Measurements from ENCODE around the gene DOCK2.
"Not testable (repeated sequence)": the region's sequence is repeated elsewhere in the genome, so short reads cannot be mapped to it uniquely, and the experiment has no call there.

Gene DOCK2

DNA sequence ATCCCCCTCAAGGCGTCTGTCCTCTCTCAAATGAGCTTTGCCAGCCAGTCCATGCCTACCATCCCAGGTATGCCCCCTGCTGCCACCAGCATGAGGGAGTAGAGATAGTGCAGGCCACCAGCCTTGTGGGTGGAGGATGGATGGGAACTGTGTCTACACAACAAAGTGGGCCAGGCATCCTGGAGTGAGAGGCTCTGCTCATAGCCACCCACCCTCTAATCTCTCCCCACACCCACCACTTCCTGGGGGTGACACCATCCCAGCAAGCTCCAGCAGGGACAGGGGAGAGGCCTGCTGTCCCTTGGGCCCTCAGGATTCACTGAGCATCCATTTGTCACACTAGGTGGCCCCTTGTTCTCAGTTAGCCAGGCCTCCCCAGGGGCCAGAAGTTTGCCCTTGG is 443.1 kb downstream of the DOCK2 start:
- DNase-seq (ENCODE audit: low read depth in 2 of 2, low spot score in 1 of 2), result no peak

DNA sequence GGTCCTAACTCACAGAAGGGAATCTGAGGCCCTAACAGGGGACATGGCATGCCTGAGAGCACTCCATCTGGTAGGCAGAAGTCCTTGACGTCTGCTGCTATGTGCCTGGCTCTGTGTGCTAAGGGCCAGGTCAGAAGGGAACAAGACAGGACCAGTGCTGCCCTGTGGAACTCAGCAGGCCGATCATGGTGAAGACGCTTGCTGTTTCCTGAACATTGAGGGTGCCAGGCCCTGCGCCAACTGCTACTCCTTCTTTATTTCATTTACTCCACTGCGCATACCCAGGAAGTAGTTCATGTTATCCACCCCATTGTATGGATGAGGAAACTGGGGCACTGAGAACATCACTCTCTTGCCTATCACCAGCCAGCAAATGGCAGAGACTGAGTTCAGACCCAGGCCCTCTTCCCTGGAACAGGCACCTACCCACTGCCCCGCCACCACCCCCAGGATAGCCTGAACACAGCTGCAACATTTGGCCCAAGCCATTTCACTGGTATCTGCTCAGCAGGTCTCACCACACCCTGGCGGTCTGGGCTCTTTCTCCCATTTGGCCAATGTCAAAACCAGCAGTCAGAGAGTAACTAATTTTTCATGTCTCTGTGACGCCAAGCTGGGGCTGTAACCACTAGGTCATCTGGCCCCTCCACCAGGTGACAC is 443.8 kb downstream of the DOCK2 start:
- no peak for DNase-seq (ENCODE audit: low read depth in 2 of 2, low spot score in 1 of 2)

DNA sequence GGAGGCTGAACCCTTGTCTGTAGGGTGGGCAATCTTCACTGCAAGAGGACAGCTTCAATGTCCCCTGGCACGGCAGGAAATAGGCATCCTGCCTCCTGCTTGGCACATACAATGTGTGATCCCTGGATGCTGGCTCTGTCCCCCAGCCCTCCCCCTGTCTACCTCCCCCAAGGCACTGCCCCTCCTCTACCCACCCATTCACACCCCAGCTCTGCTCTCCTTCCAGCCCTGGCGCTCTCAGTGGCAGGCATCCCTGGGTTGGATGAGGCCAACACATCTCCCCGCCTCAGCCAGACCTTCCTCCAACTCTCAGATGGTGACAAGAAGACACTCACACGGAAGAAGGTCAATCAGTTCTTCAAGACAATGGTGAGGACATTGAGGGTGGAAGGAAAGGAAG is 444.5 kb downstream of the DOCK2 start:
- no peak for DNase-seq (ENCODE audit: low read depth in 2 of 2, low spot score in 1 of 2)

DNA sequence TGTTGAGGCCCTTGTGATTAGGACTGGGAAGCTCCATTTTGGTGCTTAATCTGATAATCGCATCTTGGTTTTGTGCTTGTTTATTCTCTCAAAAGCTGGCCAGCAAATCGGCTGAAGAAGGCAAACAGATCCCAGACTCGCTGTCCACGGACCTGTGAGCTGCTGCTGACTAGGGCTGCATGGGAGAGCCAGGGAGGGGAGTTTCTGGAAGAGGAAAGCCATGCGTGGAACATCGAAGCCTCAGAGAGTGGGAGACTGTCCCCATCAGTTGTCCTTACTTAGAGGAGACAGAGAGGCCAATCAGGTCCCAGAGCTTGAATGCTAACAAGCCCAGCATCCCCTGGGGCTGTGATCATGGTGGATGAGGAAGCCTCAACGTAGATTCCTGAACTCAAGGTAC is 445.6 kb downstream of the DOCK2 start:
- no peak for DNase-seq (ENCODE audit: low read depth in 2 of 2, low spot score in 1 of 2)

DNA sequence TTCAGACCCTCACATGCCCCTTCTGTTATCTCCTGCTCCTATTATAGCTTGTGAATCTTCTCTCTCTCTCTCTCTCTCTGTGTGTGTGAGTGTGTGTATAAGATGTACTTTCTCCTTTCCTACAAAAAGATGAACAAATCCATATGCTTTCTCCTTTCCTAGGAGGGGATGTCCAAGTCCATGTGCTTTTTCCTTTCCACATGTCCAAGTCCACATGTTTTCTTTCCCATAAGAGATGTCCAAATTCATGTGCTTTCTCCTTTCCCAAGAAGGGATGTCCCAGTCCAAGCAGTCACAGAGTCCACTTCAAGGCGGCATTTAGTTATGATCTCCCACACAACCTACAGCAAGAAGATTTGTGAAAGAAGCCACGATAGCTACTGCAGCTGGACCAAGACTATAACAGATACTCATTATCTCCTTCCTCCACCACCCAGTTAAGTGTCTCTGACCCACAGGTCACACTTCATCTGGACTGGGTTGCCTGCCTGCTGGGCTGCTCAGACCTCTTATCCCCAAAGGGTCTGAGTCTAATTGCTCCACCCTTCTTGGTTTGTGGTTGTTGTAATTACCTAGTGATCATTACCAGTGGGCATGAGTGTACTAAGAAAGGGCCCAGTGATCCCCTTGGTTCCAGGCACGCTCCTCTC is 450.2 kb downstream of the DOCK2 start:
- DNase-seq (ENCODE audit: low read depth in 2 of 2, low spot score in 1 of 2), result no peak

DNA sequence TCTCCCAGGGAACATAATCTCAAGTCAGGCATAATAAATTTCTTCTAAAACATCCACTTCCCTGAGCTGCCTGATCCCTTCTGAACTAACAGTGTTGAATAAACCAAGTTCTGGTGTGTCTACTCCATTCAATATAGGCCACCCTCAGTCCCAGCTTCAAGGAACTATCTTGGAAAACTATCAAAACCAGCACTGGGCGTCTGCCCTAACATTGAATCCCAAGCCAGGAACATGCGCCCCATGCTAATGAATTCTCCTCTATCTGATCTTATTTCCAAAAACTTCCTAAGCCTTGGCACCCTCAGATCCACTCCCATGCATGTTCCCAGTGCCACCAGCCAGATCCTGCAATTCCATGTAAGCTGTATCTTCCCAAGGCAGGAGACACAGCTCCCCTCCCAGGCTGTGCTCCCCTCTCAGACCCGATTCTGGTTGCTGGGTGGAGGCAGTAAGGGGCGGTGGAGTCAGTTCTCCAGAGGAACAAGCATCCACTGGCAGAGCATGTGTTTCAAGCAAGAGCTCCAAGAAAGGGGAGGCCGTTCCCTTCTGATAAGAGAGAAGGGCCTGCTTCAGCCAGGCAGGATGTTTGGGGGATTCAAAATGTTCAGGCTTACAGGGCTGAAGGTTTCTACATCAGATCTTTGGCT is 455.5 kb downstream of the DOCK2 start:
- DNase-seq (ENCODE audit: low read depth in 2 of 2, low spot score in 1 of 2), result no peak

DNA sequence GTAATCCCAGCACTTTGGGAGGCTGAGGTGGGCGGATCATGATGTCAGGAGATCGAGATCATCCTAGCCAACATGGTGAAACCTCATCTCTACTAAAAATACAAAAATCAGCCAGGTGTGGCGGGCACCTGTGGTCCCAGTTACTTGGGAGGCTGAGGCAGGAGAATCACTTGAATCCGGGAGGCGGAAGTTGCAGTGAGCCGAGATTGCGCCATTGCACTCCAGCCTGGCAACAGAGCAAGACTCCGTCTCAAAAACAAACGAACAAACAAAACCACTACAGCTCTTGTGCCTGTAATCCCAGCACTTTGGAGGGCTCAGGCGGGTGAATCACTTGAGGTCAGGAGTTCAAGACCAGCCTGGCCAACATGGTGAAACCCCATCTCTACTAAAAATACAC is 457.3 kb downstream of the DOCK2 start:
- DNase-seq (ENCODE audit: low read depth in 2 of 2, low spot score in 1 of 2), result not testable (repeated sequence)

DNA sequence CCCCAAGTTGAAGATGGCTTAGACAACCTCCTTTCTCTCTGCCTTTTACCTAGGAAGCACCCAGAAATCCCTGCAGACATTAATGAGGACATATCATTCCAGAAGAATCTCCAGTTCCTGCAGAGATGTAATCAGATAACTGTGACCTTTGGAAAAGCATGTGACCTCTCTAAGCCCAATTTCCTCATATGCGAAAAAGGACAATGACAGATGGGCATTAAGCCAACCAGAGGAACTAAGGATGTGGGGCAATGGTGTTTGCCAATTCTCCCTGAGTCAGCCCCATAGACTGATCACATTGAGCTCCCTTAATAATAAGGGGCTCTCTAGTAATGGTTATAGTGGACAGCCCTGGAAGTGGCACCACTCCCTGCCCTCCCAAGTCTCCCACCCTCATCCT is 458.6 kb downstream of the DOCK2 start:
- DNase-seq (ENCODE audit: low read depth in 2 of 2, low spot score in 1 of 2), result no peak

DNA sequence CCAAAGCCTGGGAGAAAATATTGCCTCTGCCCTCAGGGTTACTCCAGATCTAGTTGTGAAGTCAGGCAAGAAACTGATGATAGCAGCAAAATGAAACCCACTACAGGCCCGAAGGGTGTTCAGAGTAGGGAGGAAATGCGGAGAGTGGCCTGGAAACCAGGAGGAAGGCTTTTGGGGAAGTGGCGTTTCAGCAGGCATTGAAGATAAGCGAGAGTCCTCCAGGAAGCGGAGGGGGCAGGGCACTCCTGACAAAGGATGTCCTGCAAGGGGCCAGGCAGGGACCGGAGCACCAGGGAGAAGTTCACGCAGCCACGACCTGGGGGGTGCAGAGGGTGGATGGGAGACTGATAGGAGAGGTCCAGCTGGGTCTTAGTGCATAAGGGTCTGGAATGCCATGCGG is 460.9 kb downstream of the DOCK2 start:
- no peak for DNase-seq (ENCODE audit: low read depth in 2 of 2, low spot score in 1 of 2)

DNA sequence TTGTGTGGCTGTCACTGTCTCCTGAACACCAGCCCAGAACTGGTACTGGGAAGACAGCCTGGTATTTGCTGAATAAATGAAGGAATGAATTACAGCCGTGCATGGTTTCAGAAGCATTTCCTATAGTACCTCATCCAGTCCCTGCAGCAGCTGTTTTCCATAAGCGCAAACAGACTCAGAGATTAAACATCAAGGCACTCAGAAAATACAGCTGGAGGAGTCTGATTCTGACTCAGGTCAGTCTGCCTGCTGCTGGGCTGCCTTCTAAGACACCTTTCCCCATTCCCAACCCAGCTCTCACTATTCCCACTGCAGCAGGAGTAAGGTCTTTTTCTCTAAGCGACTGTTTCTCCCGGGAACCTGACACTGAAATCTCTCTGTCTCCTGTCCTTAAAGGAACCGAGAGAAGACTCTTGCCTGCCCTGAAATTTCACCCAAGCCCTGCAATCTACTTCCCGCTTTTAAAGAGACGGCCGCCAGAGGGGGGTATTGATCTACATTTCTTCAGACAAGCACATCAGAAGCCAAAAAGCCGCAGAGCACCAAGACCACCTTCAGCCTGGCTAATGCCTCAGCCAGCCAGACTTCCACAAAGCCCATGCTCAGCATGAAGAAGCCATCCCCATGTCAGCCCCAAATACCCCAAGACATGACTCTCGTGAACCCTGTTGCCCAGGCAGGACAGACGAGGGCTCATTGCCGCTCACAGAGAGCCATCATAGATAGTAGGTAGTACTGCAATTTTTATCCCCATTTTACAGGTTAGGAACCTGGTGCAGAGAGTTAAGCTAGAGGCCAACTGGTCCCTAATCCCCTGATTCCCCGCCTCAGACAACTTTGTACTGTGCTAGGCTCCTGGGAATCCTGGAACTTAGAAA is 463.2 kb downstream of the DOCK2 start:
- peak; percentile 22 to 51 for DNase-seq (ENCODE audit: low read depth in 2 of 2, low spot score in 1 of 2)

DNA sequence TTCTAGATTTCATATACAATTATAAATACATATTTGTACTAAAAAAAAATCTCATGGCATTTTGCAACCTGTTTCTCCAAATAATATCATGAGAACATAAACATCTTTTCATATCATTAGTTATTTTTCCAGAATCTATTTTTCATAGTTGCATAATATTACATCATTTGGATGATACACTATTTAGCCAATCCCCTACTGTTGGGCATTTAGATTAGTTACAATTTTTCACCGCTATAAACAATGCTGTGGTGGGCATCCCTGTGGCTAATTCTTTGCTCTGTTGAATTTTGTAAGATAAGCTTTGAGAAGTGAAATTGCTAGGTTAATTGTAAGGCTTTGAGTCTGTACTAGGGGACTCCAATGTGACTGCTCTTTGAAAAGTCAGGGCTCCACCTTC is 466.4 kb downstream of the DOCK2 start:
- DNase-seq (ENCODE audit: low read depth in 2 of 2, low spot score in 1 of 2), result no peak

DNA sequence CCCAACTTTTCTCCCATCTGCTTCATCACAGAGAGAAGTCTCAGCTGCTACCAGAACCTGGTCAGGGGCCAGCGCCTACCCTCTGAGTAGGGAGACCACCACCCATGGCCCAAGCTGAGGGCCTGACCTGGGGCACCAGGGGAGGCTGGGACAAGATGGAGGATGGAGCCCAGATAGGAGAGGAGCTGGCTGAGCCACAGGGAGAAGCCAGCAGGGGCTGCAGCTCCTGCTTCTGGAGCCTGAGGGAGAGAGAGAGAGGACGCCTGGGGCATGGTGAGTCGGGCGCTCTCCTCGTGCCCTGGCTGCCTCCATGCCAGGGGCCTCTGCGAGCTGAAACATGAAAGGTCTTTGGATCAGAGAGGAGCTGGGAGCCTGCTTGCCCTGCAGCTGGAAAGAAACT is 467.2 kb downstream of the DOCK2 start:
- no peak for DNase-seq (ENCODE audit: low read depth in 2 of 2, low spot score in 1 of 2)

DNA sequence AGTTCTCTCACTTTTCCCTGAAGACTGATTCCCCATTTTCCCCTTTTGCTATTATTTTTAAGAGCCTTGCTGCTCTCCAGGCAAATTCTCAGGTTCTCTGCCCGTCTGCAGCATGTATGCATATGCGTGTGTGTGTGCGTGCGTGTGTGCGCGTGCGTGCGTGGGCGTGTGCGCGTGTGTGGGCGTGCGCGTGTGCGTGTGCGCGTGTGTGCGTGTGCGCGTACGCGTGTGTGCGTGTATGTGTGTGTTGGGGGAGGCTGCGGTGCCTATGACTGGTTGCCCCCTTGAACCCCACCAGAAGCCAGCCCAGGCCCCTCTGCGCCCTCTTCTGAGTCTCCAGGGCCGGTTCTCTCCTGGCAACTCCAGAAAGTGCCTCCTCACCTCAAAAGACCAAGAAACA is 467.6 kb downstream of the DOCK2 start:
- DNase-seq (ENCODE audit: low read depth in 2 of 2, low spot score in 1 of 2), result no peak

DNA sequence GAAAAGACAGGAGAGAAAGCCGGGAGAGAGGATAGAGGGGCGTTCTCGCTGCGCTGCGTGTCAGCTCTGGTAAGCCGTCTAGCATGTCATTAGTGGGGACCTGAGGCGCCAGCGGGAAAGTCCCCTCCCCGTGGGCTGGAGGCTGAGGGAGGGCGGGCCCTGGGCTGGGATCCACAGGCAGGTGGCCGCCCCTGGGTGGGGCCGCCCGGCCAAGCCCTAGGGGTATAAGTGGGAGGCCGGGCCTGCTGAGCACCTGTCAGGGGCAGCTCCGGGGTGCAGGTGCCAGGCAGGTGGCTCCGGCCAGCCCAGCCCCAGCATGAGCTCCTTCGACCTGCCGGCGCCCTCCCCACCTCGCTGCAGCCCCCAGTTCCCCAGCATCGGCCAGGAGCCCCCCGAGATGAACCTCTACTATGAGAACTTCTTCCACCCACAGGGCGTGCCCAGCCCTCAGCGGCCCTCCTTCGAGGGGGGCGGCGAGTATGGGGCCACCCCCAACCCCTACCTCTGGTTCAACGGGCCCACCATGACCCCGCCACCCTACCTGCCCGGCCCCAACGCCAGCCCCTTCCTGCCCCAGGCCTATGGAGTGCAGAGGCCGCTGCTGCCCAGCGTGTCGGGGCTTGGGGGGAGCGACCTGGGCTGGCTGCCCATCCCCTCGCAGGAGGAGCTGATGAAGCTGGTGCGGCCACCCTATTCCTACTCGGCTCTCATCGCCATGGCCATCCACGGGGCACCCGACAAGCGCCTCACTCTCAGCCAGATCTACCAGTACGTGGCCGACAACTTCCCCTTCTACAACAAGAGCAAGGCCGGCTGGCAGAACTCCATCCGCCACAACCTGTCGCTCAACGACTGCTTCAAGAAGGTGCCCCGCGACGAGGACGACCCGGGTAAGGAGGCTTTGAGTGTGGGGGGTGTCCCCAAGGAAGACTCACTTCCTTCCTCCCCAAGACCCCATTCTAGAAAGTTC is 468.9 kb downstream of the DOCK2 start, which contains the start of gene FOXI1:
TSS of gene FOXI1 (plus strand) at position 256 of the 970 bp plus-strand sequence. CDS start at position 317, 61 bp downstream.
- DNase-seq (ENCODE audit: low read depth in 2 of 2, low spot score in 1 of 2), result no peak

DNA sequence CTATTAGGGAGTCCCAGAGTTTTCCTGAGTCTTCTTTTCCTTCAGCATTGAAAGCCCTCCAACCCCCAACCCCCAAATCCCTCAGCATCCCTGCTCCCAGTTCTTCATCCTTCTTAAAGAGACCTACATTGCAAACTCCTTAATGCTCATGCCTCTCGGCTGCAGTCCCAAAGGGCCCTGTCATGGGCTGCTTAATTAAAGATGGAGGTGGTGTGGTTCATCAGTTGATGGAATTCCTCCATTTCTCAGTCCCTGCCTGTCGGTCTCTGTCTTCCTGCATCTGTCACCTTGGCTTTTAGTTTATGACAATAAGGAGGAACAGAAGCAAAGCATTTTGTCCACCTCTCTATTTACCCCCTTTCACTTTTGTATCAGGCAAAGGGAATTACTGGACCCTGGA is 470.6 kb downstream of the DOCK2 start:
- no peak for DNase-seq (ENCODE audit: low read depth in 2 of 2, low spot score in 1 of 2)

DNA sequence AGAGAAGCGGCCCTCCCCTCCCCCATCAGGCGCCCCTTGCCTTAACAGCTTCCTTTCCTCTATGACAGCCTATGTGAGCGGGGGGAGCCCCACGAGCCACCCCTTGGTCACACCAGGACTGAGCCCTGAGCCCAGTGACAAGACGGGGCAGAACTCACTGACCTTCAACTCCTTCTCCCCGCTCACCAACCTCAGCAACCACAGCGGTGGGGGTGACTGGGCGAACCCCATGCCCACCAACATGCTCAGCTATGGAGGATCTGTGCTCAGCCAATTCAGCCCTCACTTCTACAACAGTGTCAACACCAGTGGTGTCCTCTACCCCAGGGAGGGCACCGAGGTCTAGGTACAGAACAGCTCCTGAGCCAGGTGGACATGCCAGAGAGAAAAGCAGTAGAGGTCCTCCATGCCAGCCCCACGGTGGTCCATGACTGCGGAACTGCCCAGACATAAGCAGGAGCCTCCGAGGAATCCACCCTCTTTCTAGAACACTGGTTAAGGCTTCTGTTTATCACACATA is 471.3 kb downstream of the DOCK2 start:
- DNase-seq (ENCODE audit: low read depth in 2 of 2, low spot score in 1 of 2), result no peak

DNA sequence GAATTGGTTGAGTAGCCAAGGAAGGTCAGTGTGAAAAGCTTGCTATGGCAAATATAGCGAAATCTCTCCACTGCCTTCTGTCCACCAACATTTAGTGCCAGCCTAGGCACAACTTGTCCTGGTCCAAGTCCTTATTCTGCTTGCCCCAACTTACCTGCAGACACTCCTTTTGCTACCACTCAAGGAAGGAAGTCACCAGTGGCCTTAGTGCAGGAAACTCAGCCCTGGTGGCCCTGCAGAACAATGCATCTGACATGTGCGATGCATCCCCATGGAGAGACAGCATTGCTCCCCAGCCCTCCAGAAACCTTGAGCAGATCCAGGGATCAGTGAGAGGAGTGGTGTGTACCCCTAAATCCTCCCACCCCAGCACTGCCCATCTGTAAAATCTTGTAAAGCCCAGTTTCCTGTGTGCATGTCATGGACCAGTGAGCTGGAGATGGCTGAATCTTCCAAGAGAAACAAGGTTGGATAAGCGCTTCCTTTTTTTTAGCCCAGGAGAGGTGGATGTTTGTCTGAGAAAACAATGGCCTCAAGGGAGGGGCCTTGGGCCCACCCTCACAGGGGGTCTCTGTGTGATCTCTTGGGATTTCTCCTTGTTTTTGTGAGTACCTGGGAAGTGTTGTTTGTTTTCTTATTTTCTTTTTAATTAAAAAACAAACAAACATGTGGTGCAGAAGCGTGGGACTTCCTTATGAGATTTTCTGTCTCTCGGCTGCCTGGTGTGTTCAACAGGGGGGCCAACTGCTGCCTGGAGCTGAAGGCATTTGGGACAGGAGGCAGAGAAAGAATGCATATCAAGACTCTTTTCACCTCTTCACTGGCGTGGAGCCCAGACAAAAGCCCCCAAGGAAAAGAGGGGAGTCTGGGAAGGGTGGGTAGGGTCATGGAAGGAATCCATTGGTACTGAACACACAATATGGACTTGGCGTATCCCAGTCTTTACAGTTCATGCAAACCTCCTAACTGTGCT is 472.3 kb downstream of the DOCK2 start:
- no peak for DNase-seq (ENCODE audit: low read depth in 2 of 2, low spot score in 1 of 2)

DNA sequence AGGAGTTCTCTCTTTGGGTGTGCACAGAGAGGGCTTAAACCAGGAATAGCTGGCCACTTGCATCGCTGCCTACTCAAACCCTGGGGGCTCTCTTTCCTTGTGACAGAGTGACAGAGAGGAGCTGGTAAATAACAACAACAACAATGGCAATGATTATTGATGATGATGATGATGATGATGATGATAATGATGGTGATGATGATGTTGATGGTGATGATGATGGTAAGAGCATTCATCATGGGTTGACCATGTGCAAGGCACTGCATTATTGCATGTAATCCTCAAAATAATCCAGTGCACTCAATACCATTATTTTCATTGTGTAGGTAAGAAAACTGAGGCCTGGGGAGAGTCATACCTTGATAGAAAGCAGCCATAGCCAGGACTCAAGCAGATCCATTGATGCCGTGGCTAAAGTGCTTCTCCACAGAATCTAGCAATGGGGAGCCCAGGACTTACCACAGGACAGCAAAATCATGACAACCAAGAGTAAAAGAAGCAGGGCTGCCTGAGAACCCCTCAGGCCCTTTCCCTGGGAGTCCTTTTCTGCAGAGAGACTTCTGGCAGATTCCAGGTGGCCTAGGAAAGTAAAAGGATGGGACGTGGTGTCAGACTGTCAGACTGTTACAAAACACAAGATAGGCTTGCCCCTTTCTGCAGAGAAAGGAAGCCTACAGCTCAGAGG is 473.5 kb downstream of the DOCK2 start:
- no peak for DNase-seq (ENCODE audit: low read depth in 2 of 2, low spot score in 1 of 2)
